HepG2 (cell line): ENCODE results near the gene PRKCZ. TPM values are rescaled to one million over a fixed set of nuclear protein-coding genes. Genes with fewer than 3 reads are reported as not detected.

Experiments
- AGO2 ChIP-seq: fragments of 200-400 bp; formaldehyde crosslinking; optimal IDR thresholded peaks from 2 replicates; pipeline ENCODE3; 2017; ENCODE audit warnings: mild to moderate bottlenecking, low read depth, low read length, moderate library complexity
- BCL3 ChIP-seq: sonication (generic); formaldehyde crosslinking; IDR thresholded peaks from 2 replicates; pipeline ENCODE4 v1.5.1; 2020; ENCODE audit warnings: mild to moderate bottlenecking, missing genetic modification reagents, moderate library complexity
- BORCS8-MEF2B ChIP-seq: sonication (generic); formaldehyde crosslinking; IDR thresholded peaks from 2 replicates; pipeline ENCODE4 v1.8.0; 2022; ENCODE audit warnings: mild to moderate bottlenecking, missing genetic modification reagents
- CREB1 ChIP-seq, 2 experiments: fragments of 450-650 bp in 1 of 2; IDR thresholded peaks; 2 replicates each; pipeline ENCODE4 v1.6.1; 2016 to 2017; ENCODE audit warnings: control low read depth in 1 of 2, mild to moderate bottlenecking in 1 of 2, missing compliant biosample characterization in 1 of 2, missing genetic modification characterization in 1 of 2
- FOXP4 ChIP-seq: sonication (generic); formaldehyde crosslinking; IDR thresholded peaks from 2 replicates; pipeline ENCODE4 v1.4.0; 2020; ENCODE audit warnings: missing genetic modification reagents
- MAX ChIP-seq: IDR thresholded peaks from 2 replicates; pipeline ENCODE4 v1.6.1; 2012; ENCODE audit warnings: inconsistent platforms
- MAZ ChIP-seq, 2 experiments: sonication (generic) in 1 of 2; formaldehyde crosslinking in 1 of 2; IDR thresholded peaks; 2 replicates each; pipeline versions ENCODE4 v1.5.0 to v1.6.1; 2012 to 2020; ENCODE audit warnings: low read depth in 2 of 2, mild to moderate bottlenecking in 2 of 2, borderline replicate concordance in 1 of 2, improper control_type of control experiment in 1 of 2, low read length in 1 of 2, missing genetic modification reagents in 1 of 2, moderate library complexity in 1 of 2
- SP4 ChIP-seq: sonication (generic); formaldehyde crosslinking; IDR thresholded peaks from 2 replicates; pipeline ENCODE4 v1.8.1; 2023; ENCODE audit warnings: mild to moderate bottlenecking, missing genetic modification reagents
- THAP9 ChIP-seq: sonication (generic); formaldehyde crosslinking; IDR thresholded peaks from 2 replicates; pipeline ENCODE4; 2020; ENCODE audit warnings: missing genetic modification reagents, mild to moderate bottlenecking, borderline replicate concordance
- ZNF138 ChIP-seq: sonication (generic); formaldehyde crosslinking; IDR thresholded peaks from 2 replicates; pipeline ENCODE4 v1.5.0; 2020; ENCODE audit warnings: mild to moderate bottlenecking, low read depth, missing genetic modification reagents
- ZNF18 ChIP-seq: sonication (generic); formaldehyde crosslinking; IDR thresholded peaks from 2 replicates; pipeline ENCODE4 v1.8.0; 2022; ENCODE audit warnings: mild to moderate bottlenecking, missing genetic modification reagents; ENCODE audit not compliant: insufficient replicate concordance
- ZNF230 ChIP-seq: sonication (generic); formaldehyde crosslinking; IDR thresholded peaks from 2 replicates; pipeline ENCODE4 v1.4.0; 2020; ENCODE audit warnings: mild to moderate bottlenecking, missing genetic modification reagents
- ZNF3 ChIP-seq: IDR thresholded peaks from 2 replicates; pipeline ENCODE4 v1.7.0; 2017; ENCODE audit warnings: inconsistent platforms
- ZNF569 ChIP-seq: sonication (generic); formaldehyde crosslinking; IDR thresholded peaks from 2 replicates; pipeline ENCODE4 v1.5.0; 2020; ENCODE audit warnings: mild to moderate bottlenecking, missing genetic modification reagents, moderate library complexity, borderline replicate concordance
- ZNF770 ChIP-seq: sonication (generic); formaldehyde crosslinking; IDR thresholded peaks from 2 replicates; pipeline ENCODE4 v1.5.0; 2020; ENCODE audit warnings: mild to moderate bottlenecking, missing genetic modification reagents
- polyA plus RNA-seq, 8 experiments: library from polyadenylated mRNA; depleted of rRNA in 3 of 8; stranded (reverse) in 7 of 8; unstranded in 1 of 8; fragments of >200 nt; fragmentation: Illumina TruSeq in 4 of 8; extraction: Trizol in 4 of 8; gene quantifications; 2 replicates each; pipeline versions ENCODE4 v1.2.1 to v1.2.3, GENCODE V29; 2011 to 2016; ENCODE audit warnings: low read depth in 4 of 8, missing spikeins in 1 of 8, mixed read lengths in 1 of 8; ENCODE audit not compliant: insufficient read depth in 1 of 8
- total RNA-seq, 5 experiments: library from RNA; depleted of rRNA; stranded (reverse); fragments of >200 nt; fragmentation: Illumina TruSeq; extraction: Trizol; gene quantifications; 2 replicates each; pipeline ENCODE4 v1.2.3, GENCODE V29; 2016; ENCODE audit warnings: low read depth in 1 of 5

The PRKCZ gene
- total and polyA plus RNA-seq, 2 of the 13 experiments (the other 11 are each of a cell fraction or from before 2014, with no cell fraction given) = 34.7 to 85.2 TPM

- 0 out of 2 replicates have a peak, but pooled peaks have one; percentile 2 for TF ChIP-seq BCL3
- TF ChIP-seq ZNF230 (CRISPR knock-in tag) = 0 out of 2 replicates have a peak, but pooled peaks have one; percentile 39
- TF ChIP-seq MAZ (IDR thresholded peaks at IDR 0.05; ENCODE audit: borderline replicate concordance, low read depth, low read length) = no peak
- TF ChIP-seq MAZ (CRISPR knock-in tag; IDR thresholded peaks at IDR 0.05; ENCODE audit: low read depth) = peak; percentile 39
- TF ChIP-seq ZNF18 (CRISPR knock-in tag) = peak; percentile 55
- TF ChIP-seq BORCS8-MEF2B = peak; percentile 60; the same call in 1 of the 2 replicates
- TF ChIP-seq CREB1 (IDR thresholded peaks at IDR 0.05) = no peak
- 0 out of 2 replicates have a peak, but pooled peaks have one; percentile 32 for TF ChIP-seq CREB1 (CRISPR knock-in tag; IDR thresholded peaks at IDR 0.05)
- TF ChIP-seq AGO2 = peak; percentile 48
- no peak; the same call in 1 of the 2 replicates for TF ChIP-seq THAP9
- TF ChIP-seq FOXP4 (CRISPR knock-in tag) = 0 out of 2 replicates have a peak, but pooled peaks have one; percentile 8
- 0 out of 2 replicates have a peak, but pooled peaks have one; percentile 14 for TF ChIP-seq ZNF138 (CRISPR knock-in tag)
- TF ChIP-seq ZNF3 (CRISPR knock-in tag) = no peak
- TF ChIP-seq ZNF770 (CRISPR knock-in tag) = peak; percentile 88
- TF ChIP-seq MAX = peak; percentile 47
- no peak for TF ChIP-seq ZNF569 (CRISPR knock-in tag)
- TF ChIP-seq SP4 (CRISPR knock-in tag) = peak; percentile 29; the same call in 1 of the 2 replicates
Measured at GRCh38 chr1:2047749-2048729, 2.2 kb upstream of the PRKCZ start (continued).
